ENCODE data around the gene RAB40B. TPM values are rescaled to one million over a fixed set of nuclear protein-coding genes. Genes with fewer than 3 reads are reported as not detected.

RAB40B gene
- total RNA-seq, 1 experiment from 2014 or later = 3.2 TPM

GRCh38 chr17:82629748-82630147, 68.8 kb downstream of the RAB40B start:
- intact Hi-C loops (cut with micrococcal nuclease; ENCODE audit: unreplicated experiment) = no loop called here
- H3K4me3 ChIP-seq (ENCODE audit: low read depth, low read length, poor library complexity, severe bottlenecking) = no peak overlapping the region
- BruUV-seq (replicated peaks) = no TSS peak
- H3K36me3 ChIP-seq (ENCODE audit: insufficient read depth, low read length, poor library complexity, severe bottlenecking) = peaks cover 50% of the 10 kb centered on the region
- no peaks in the 10 kb centered on the region for H3K4me1 ChIP-seq (ENCODE audit: insufficient read depth, low read length, poor library complexity, severe bottlenecking)
- no peaks in the 10 kb centered on the region for H3K9me3 ChIP-seq (ENCODE audit: low read depth, low read length, poor library complexity, severe bottlenecking)
- DNase-seq (ENCODE audit: low spot score) = no peak
- ChIA-PET POLR2A (ENCODE audit: low non-redundant PET) (no interaction called here), CTCF (no interaction called here)
- TF ChIP-seq EZH2 (IDR thresholded peaks at IDR 0.05; ENCODE audit: borderline replicate concordance, low read depth, low read length, poor library complexity, severe bottlenecking) = no peak
- TF ChIP-seq CTCF (conservative IDR thresholded peaks at IDR 0.05; ENCODE audit: low read depth, low read length) = no peak
- H3K27me3 ChIP-seq (replicated peaks; ENCODE audit: insufficient read depth, low read depth, low read length, poor library complexity) = no peaks in the 10 kb centered on the region
- H3K27ac ChIP-seq (ENCODE audit: low read depth, low read length, poor library complexity, severe bottlenecking) = no peak overlapping the region

DNA sequence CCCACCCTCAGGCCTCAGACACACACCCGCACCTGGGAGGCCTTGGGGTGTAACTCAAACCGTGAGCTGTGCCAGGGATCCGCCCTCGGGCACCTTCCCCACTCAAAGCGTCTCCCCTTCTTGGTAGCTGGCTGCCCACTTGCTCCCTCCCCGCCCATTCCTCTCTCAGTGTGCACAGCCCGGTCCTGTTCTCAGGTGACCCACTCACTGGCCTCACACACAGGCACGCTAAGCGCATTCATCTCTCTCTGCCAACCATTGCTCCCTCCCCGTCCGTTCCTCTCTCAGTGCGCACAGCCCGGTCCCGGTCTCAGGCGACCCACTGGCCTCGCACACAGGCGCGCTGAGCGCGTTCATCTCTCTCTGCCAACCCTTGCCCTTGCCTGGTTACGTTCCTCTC, 71.1 kb downstream of the RAB40B start:
- DNase-seq (ENCODE audit: low spot score) = no peak
- intact Hi-C loops (cut with micrococcal nuclease; ENCODE audit: unreplicated experiment) = no loop called here
- CTCF ChIA-PET = no interaction called here

DNA sequence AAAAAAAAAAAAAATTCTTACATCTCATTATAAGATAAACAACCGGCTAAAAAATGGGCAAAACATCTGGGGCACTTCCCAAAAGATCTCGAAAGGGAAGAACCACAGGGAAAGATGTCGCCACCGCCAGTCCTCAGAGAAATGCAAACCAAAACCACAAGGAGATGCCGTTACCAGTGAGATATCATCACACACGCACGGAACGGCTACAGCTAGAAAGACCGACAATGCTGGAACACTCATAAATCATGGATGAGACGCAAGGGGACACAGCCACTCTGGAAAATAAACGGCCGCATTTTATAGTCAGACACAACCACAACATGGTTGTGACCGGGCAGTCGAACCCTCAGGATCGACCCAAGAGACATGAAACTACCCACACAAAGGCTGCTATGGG, 74.8 kb downstream of the RAB40B start:
- no peaks in the 10 kb centered on the region for H3K9me3 ChIP-seq (ENCODE audit: low read depth, low read length, poor library complexity, severe bottlenecking)
- H3K27me3 ChIP-seq (replicated peaks; ENCODE audit: insufficient read depth, low read depth, low read length, poor library complexity) = no peaks in the 10 kb centered on the region
- no peak for DNase-seq (ENCODE audit: low spot score)
- ChIA-PET POLR2A (ENCODE audit: low non-redundant PET) (no interaction called here), CTCF (no interaction called here)
- intact Hi-C loops (cut with micrococcal nuclease; ENCODE audit: unreplicated experiment) = no loop called here
- no peak overlapping the region for H3K27ac ChIP-seq (ENCODE audit: low read depth, low read length, poor library complexity, severe bottlenecking)
- TF ChIP-seq CTCF (conservative IDR thresholded peaks at IDR 0.05; ENCODE audit: low read depth, low read length) = no peak
- no peak for TF ChIP-seq EZH2 (IDR thresholded peaks at IDR 0.05; ENCODE audit: borderline replicate concordance, low read depth, low read length, poor library complexity, severe bottlenecking)
- H3K36me3 ChIP-seq (ENCODE audit: insufficient read depth, low read length, poor library complexity, severe bottlenecking) = peaks cover 61% of the 10 kb centered on the region
- BruUV-seq (replicated peaks) = no TSS peak
- no peaks in the 10 kb centered on the region for H3K4me1 ChIP-seq (ENCODE audit: insufficient read depth, low read length, poor library complexity, severe bottlenecking)
- H3K4me3 ChIP-seq (ENCODE audit: low read depth, low read length, poor library complexity, severe bottlenecking) = no peak overlapping the region

More for the DNA sequence above, 71.1 kb downstream of the RAB40B start:
- POLR2A ChIA-PET (ENCODE audit: low non-redundant PET) = no interaction called here
- no peak overlapping the region for H3K27ac ChIP-seq (ENCODE audit: low read depth, low read length, poor library complexity, severe bottlenecking)
- no peak overlapping the region for H3K4me3 ChIP-seq (ENCODE audit: low read depth, low read length, poor library complexity, severe bottlenecking)
- TF ChIP-seq CTCF (conservative IDR thresholded peaks at IDR 0.05; ENCODE audit: low read depth, low read length) (no peak), EZH2 (IDR thresholded peaks at IDR 0.05; ENCODE audit: borderline replicate concordance, low read depth, low read length, poor library complexity, severe bottlenecking) (no peak)
- BruUV-seq (replicated peaks) = no TSS peak
- H3K9me3 ChIP-seq (ENCODE audit: low read depth, low read length, poor library complexity, severe bottlenecking) = no peaks in the 10 kb centered on the region
- H3K36me3 ChIP-seq (ENCODE audit: insufficient read depth, low read length, poor library complexity, severe bottlenecking) = peaks cover 37% of the 10 kb centered on the region
- H3K4me1 ChIP-seq (ENCODE audit: insufficient read depth, low read length, poor library complexity, severe bottlenecking) = no peaks in the 10 kb centered on the region
- no peaks in the 10 kb centered on the region for H3K27me3 ChIP-seq (replicated peaks; ENCODE audit: insufficient read depth, low read depth, low read length, poor library complexity)
